OCI-LY3 (cell line): ENCODE data around the gene GGA3.

Source experiments
- H2AFZ ChIP-seq: fragments of 200-600, 300-600 bp; shearing (Covaris generic); 2 replicates; pipeline ENCODE4 v1.6.0; 2014; ENCODE audit warnings: antibody characterized with exemption, low read depth, low read length
- H3K27ac ChIP-seq: fragments of 200-600, 300-600 bp; sonication (generic); 2 replicates; pipeline ENCODE4 v1.5.1; 2014; ENCODE audit warnings: mild to moderate bottlenecking, low read length, moderate library complexity, mixed read lengths
- H3K27me3 ChIP-seq: fragments of 200-600, 300-600 bp; sonication (generic); 2 replicates; pipeline ENCODE4 v1.6.1; 2014; ENCODE audit warnings: low read depth, low read length, mixed read lengths
- H3K36me3 ChIP-seq: fragments of 200-600, 300-600 bp; sonication (generic); replicated peaks from 2 replicates; pipeline ENCODE3; 2014; ENCODE audit warnings: low read depth, low read length, mixed read lengths
- H3K4me1 ChIP-seq: fragments of 300-600, 200-600 bp; sonication (generic); 2 replicates; pipeline ENCODE4 v1.6.1; 2014; ENCODE audit warnings: low read length, mixed read lengths
- H3K4me2 ChIP-seq: fragments of 200-600, 300-600 bp; sonication (generic); 2 replicates; pipeline ENCODE4 v1.6.1; 2014; ENCODE audit warnings: low read length, mixed read lengths
- H3K4me3 ChIP-seq: fragments of 300-600, 200-600 bp; sonication (generic); 2 replicates; pipeline ENCODE4 v1.5.1; 2014; ENCODE audit warnings: antibody characterized with exemption, mild to moderate bottlenecking, low read length, moderate library complexity
- H3K79me2 ChIP-seq: fragments of 300-600, 200-600 bp; shearing (Covaris generic); 2 replicates; pipeline ENCODE4 v1.6.1; 2014; ENCODE audit warnings: mild to moderate bottlenecking, low read length, mixed read lengths
- H3K9ac ChIP-seq: fragments of 300-600, 200-600 bp; shearing (Covaris generic); 2 replicates; pipeline ENCODE4 v1.6.0; 2014; ENCODE audit warnings: mild to moderate bottlenecking, low read length, moderate library complexity
- H3K9me3 ChIP-seq: fragments of 200-600, 300-600 bp; shearing (Covaris generic); 2 replicates; pipeline ENCODE4 v1.6.1; 2014; ENCODE audit warnings: low read length, mixed read lengths; ENCODE audit not compliant: insufficient read depth
- H4K20me1 ChIP-seq: fragments of 200-600, 300-600 bp; sonication (generic); 2 replicates; pipeline ENCODE4 v1.6.1; 2016; ENCODE audit warnings: low read length, mixed read lengths; ENCODE audit not compliant: insufficient read depth
- EZH2phosphoT487 ChIP-seq: fragments of 200-600 bp; shearing (Covaris generic); IDR thresholded peaks from 2 replicates; pipeline ENCODE4 v1.6.1; 2018; ENCODE audit warnings: antibody characterized with exemption, mixed run types, low read depth
- TF ChIP-seq, protein P1 (sequence below): fragments of 200-600, 300-600 bp; sonication (generic); IDR thresholded peaks from 2 replicates; pipeline ENCODE4 v1.5.1; 2014; ENCODE audit warnings: antibody characterized with exemption, low read length, low read depth

The GGA3 gene

DNA sequence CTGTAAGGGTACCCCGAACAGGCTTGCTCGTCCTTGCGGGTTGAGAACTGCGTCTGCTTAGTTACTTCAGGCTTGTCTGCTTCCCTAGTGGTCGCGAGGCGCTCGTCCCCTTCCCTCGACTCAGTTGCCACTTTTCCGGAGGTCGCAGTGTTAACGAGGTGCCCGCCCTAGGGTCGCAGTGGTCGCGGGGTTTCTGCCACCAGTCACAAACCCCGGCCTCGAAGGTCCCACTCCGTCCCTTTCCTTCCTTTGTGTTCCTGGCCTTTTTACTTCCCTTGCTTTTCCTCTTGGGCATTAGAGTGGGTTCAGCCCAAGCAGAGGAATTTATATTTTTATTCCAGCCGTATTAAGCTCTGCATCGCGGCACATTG, 55.6 kb downstream of the GGA3 start:
- no peak for TF ChIP-seq EZH2phosphoT487
- TF ChIP-seq, protein P1, sequence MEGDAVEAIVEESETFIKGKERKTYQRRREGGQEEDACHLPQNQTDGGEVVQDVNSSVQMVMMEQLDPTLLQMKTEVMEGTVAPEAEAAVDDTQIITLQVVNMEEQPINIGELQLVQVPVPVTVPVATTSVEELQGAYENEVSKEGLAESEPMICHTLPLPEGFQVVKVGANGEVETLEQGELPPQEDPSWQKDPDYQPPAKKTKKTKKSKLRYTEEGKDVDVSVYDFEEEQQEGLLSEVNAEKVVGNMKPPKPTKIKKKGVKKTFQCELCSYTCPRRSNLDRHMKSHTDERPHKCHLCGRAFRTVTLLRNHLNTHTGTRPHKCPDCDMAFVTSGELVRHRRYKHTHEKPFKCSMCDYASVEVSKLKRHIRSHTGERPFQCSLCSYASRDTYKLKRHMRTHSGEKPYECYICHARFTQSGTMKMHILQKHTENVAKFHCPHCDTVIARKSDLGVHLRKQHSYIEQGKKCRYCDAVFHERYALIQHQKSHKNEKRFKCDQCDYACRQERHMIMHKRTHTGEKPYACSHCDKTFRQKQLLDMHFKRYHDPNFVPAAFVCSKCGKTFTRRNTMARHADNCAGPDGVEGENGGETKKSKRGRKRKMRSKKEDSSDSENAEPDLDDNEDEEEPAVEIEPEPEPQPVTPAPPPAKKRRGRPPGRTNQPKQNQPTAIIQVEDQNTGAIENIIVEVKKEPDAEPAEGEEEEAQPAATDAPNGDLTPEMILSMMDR = no peak
- peaks cover 58% of the 10 kb centered on the region for H3K79me2 ChIP-seq
- no peaks in the 10 kb centered on the region for H3K9me3 ChIP-seq
- peak overlapping the region; percentile 94 for H3K9ac ChIP-seq
- peak overlapping the region; percentile 93 for H3K4me3 ChIP-seq
- H3K4me2 ChIP-seq = peak overlapping the region; percentile 97
- no peaks in the 10 kb centered on the region for H3K27me3 ChIP-seq
- 0 out of 2 replicates have a peak overlapping the region, but pooled peaks have one; percentile 96 for H2AFZ ChIP-seq
- no peaks in the 10 kb centered on the region; the same call in 1 of the 2 replicates for H4K20me1 ChIP-seq
- peaks cover 10% of the 10 kb centered on the region for H3K4me1 ChIP-seq
- peaks cover 17% of the 10 kb centered on the region for H3K36me3 ChIP-seq
- H3K27ac ChIP-seq = peak overlapping the region; percentile 84

DNA sequence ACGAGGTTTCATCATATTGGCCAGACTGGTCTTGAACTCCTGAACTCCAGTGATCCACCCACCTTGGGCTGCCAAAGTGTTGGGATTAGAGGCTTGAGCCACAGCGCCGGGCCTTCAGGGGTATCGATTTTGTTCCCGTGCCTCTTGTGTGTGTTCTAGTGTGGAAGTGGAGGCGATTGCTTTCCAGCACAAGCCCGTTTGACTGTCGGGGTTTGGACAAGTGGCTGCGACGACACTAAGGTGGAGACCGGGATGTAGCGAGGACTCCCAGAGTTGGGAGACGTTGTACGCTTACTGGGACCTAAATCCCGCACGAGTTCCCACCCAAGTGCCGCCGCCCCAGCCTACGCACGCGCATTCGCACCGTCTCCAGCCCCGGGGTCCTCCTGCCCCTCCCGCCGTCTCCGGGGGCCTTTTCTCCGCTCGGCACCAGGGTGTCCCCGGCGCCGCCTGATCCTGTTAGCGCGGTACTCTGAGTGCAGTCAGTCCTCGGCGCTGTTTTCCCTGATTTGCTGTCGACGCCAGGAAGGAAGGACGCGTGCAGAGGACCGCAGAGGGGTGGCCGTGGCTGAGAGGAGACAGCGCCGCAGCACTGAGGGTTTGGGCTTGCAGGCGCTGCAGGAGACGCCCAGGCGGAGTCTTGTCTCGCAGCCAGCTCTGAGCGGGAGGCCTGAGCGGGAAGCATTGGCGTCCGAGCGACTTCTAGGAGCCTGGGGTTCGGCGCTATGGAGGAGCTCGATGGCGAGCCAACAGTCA, 56.2 kb downstream of the GGA3 start, which contains the start of gene NUP85:
Gene NUP85 (plus strand): TSS at position 643 of the 756 bp plus-strand sequence. CDS start 83 bp downstream, at position 726.
- H3K9me3 ChIP-seq = no peaks in the 10 kb centered on the region
- TF ChIP-seq, protein P1 = no peak
- TF ChIP-seq EZH2phosphoT487 = no peak
- peak within 1 kb of the TSS; percentile 96 for H2AFZ ChIP-seq
- no peaks in the 10 kb centered on the region for H3K27me3 ChIP-seq
- peak within 1 kb of the TSS; percentile 94 for H3K9ac ChIP-seq
- peak within 1 kb of the TSS; percentile 84 for H3K27ac ChIP-seq
- H3K4me3 ChIP-seq = peak within 1 kb of the TSS; percentile 93
- H3K79me2 ChIP-seq = peaks cover 58% of the 10 kb centered on the region
- no peaks in the 10 kb centered on the region; the same call in 1 of the 2 replicates for H4K20me1 ChIP-seq
- H3K4me1 ChIP-seq = peaks cover 10% of the 10 kb centered on the region
- peaks cover 14% of the 10 kb centered on the region for H3K36me3 ChIP-seq
- H3K4me2 ChIP-seq = peak within 1 kb of the TSS; percentile 97

DNA sequence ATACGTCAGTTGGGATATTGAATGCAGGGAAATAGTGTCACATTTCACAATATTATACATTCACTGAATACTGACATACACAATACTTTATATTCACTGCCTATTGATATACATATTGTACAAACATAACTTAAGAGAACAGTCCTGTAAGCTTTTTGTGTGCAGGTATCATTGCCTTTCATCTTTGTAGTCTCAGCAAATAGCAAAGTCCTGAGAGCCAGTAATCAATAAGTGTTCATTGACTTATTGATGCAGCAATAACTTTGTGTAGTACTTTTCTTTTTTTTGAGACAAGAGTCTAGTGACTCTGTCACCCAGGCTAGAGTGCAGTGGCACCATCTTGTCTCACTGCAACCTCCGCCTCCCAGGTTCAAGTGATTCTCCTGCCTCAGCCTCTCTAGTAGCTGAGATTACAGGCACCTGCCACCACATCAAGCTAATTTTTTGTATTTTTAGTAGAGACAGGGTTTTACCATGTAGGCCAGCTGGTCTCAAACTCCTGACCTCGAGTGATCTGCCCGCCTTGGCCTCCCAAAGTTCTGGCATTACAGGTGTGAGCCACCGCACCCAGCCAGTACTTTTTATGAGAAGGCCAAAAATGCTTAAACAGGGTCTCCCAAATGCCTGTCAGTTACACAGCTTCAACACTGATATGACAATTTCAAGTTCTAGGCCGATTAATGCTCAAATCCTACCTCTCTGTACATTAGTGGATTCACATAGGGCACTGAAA, 61.4 kb downstream of the GGA3 start:
- H3K79me2 ChIP-seq = peaks cover 11% of the 10 kb centered on the region
- H3K4me1 ChIP-seq = peaks cover 6% of the 10 kb centered on the region; the same call in 1 of the 2 replicates
- no peak overlapping the region for H3K27ac ChIP-seq
- H3K9me3 ChIP-seq = no peaks in the 10 kb centered on the region
- H3K4me2 ChIP-seq = no peak overlapping the region
- no peak overlapping the region for H3K9ac ChIP-seq
- no peak for TF ChIP-seq EZH2phosphoT487
- TF ChIP-seq, protein P1 = no peak
- H2AFZ ChIP-seq = no peak overlapping the region
- H3K27me3 ChIP-seq = no peaks in the 10 kb centered on the region
- no peaks in the 10 kb centered on the region for H4K20me1 ChIP-seq
- H3K4me3 ChIP-seq = no peak overlapping the region
- no peaks in the 10 kb centered on the region for H3K36me3 ChIP-seq

DNA sequence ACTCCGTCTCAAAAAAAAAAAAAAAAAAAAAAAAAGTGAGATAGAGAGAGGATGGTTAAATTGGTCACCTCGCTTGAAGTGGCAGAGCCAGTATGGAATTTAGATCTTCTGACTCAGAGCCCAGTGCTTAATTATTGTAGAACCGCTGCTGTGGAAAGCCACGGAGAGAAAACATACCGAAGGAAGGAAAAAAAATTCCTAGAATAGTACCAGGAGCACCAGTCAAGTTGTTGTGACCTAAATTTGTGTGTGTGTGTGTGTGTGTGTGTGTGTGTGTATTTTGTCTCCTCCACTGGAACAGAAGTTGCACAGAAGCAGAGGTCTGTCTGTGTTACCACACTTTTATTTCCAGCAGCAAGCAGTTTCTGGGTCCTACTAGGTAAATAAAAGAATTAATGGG, 66.5 kb downstream of the GGA3 start:
- H3K79me2 ChIP-seq = no peaks in the 10 kb centered on the region
- H3K27ac ChIP-seq = no peak overlapping the region
- H4K20me1 ChIP-seq = no peaks in the 10 kb centered on the region
- no peaks in the 10 kb centered on the region for H3K36me3 ChIP-seq
- no peak overlapping the region for H2AFZ ChIP-seq
- H3K9me3 ChIP-seq = no peaks in the 10 kb centered on the region
- no peaks in the 10 kb centered on the region for H3K4me1 ChIP-seq
- TF ChIP-seq EZH2phosphoT487 = no peak
- TF ChIP-seq, protein P1 = no peak
- no peak overlapping the region for H3K4me2 ChIP-seq
- H3K4me3 ChIP-seq = no peak overlapping the region
- no peaks in the 10 kb centered on the region for H3K27me3 ChIP-seq
- H3K9ac ChIP-seq = no peak overlapping the region
